NCI-H128 (cell line): Measurements from ENCODE around the gene KRT1.
"Not testable (repeated sequence)": the region's sequence is repeated elsewhere in the genome, so short reads cannot be mapped to it uniquely, and the experiment has no call there.

Experiments used
- DNase-seq: peaks from one replicate; lab custom pipeline; 2025; ENCODE audit not compliant: unreplicated experiment; lab: John Stamatoyannopoulos, UW

The KRT1 gene

DNA sequence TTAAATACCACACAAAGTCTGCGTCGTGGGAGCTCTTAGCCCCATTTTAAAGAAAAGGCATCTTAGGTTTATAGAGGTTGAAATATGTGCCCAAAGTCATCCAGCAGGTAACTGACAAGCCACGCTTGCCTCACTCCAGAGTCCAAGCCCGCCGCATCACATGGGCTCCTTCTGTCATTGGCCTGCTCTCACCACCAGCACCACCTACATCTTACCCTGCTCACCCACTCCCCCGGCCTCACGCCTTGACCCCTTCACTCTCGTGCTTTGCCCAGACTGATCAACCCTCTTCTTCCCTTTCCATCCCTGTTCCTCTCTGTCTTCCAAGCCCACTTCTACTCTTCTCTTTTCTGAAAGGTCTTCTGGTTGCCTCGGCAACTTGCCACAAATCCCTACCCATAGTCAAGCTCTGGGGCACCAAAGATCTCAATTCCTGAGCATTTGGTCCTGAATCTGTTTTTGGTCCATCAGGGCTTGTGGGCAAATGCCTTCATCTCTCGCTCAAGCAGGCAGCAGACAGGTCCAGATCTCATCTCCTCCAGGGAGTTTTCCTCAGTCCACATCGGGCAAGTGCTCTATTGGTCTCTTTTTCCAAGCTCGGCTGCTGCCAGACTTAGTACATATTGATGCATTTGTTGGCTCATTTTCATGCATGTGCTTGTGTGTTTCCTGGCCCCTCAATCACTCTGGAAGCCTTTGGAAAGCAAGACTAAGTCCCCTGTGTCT, 3.5 kb upstream of the KRT1 start:
- DNase-seq, result no peak

DNA sequence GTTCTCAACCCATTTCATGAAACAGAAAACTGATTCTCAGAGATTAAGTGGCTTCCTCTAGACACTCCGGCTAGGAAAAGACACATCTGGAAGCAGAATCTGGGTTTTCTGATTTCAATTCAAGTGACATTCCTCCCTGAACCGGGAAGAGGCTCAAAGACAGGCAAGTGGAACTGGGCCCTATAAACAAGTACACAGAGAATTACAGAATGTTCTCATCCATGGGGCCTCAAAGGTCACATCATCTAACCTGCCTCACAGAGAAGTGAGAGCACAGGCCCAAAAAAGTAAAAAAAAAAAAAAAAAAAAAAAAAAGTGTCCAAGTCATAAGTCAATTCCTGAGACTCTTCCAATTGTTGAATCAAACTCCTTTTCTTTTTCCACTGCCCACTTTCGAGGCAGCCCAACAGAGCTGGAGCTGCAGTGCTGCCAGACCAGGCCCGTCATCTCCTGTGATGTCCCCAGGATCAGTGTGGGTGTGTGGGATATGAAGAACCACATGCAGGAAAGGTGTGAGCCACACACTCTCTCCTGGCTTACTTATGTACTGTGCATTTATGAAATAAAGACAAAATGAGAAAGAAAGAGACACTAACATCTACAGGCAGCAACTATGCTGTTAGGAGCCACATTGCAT, 2.8 kb upstream of the KRT1 start:
- no peak for DNase-seq

DNA sequence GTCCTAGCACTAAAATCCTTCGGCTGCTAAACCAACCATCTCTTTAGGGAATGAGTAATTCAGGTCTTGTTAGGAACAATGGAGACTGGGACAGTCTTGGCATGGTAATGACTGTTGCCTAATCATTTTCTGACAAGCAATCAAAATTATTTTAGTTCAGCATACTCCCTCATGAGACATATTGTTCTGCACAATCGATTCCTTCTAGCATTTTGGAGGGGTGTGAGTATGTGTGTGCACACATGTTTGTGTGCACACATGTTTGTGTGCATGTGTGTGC, 2.1 kb upstream of the KRT1 start:
- no peak for DNase-seq

DNA sequence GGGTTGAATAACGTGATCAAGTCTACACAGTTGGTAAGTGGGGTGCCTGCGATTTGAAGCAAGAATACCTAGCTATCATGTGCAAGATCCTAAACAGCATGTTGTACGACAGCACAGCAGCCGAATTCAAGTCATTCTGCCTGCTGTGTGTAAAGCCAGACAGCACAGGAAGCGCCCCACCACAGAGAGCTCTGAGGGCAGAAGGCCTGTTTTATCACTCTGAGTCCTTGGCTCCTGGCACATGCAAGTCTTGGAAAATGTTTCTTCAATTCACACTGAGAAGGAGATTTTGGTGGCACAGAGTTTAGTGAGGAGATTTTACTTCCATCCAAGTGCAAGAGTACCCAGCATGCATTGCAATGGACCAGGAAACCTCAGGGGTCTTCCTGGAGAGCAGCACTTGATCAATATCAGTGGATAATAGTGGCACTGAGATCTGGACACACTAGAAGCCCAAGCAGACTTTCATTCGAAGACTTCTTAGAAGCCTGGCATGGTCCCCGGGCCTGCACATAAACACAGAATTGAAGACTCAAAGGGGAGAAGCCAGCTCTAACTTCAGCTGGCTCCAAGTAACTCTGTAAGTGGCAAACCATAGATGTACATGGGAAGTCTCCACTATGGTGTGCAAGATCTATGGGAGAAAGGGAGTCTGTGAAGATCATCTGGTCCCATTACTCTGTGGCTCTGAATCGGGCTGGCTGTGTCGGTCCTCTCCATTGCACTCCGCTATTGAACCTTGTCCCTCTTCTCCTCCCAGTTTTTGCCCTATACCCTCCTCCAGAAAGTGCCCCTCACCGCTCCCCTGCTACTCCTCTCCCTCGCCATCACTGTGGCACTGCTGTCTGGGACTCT, 1.5 kb upstream of the KRT1 start:
- DNase-seq, result no peak

DNA sequence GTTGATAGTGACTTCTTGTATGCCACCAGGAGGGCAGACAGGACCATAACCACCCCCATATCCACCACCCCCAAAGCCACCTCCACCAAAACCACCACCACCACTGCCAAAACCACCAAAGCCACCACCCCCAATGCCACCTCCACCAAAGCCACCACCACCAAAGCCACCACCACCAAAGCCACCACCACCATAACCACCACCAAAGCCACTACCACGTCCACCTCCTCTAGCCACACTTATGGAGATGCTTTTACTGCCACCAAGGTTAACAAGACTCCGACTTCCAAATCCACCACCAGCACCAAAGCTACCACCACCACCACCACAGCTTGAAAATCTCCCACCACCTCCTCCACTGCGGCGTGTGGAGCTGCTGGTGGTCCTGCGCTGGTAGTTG, 332 bp downstream of the KRT1 start:
- DNase-seq, result no peak

DNA sequence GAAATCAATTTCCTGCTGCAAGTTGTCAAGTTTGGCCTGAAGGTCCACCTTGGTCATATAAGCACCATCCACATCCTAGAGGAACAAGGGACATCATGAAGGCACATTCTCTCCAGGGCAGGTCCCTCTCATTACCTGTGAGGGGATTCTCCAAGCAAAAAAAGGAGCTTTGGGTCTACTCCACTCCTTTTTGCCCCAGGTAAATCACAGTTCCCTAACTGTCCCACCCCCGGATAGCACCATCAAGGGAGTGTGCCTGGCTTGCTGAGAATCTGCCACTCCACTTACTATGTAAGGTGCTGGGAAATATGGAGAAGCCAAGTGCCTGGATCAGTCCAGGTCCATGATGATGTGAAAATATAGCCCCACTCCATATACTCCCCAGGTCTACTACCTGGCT, 2.5 kb downstream of the KRT1 start:
- DNase-seq, result no peak

DNA sequence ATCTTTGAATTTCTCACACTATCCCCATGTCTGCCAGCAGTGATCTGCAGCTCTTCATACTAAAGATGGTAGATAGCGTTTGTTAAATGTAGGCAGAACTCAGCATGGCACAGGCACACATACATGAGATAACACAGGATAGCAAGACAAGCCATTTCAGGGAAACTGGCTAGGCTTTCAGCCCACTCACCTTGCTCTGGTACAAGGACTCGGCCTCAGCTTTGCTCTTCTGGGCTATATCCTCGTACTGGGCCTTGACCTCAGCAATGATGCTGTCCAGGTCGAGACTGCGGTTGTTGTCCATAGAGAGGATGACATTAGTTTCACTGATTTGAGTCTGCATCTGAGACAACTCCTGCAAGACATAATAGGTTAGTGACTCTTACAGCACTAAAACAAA, 3.1 kb downstream of the KRT1 start:
- no peak for DNase-seq

DNA sequence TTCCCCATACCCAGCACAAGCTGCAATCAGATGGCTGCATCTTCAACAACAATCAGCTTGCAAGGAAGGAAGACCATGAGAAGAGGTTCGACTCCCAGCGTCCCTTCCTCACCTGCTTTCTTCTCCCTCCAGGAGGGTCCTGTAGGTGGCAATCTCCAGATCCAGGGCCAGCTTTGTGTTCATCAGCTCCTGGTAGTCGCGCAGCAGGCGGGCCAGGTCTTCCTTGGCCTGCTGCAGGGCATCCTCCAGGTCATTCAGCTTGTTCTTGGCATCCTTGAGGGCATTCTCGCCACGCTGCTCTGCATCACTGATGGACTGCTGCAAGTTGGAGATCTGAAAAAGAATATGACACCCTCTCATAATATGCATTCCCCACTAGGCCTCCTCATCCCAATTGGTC, 4.0 kb downstream of the KRT1 start:
- DNase-seq, result no peak

DNA sequence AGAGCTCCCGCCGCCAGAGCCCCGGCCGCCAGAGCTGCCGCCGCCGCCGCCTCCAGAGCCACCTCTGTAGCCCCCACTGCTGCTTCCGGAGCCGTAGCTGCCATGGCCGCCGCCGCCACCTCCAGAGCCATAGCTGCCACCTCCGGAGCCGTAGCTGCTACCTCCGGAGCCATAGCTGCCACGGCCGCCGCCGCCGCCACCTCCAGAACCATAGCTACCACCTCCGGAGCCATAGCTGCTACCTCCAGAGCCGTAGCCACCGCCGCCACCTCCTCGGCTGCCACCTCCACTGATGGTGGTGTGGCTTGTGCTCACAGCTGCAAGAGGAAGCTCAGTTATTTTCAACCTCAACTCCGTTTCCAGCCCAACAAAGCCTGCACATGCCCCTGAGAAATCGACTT, 4.9 kb downstream of the KRT1 start:
- no peak for DNase-seq

DNA sequence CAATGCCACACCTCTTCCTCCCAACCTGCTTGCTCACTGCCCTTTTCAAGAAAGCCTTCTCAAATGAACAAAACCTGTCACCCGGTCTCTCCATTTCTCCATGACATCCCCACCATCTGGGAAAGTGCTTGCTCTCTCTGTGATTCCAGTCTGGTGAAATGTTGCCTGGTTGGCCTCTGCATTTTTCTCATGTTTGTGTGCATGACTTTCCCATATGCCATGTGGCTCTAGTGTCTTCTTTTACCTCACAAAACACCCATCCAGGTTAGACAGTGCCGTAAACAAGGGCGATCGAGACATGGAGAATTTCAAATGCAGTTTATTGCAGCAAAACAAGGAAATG, 5.8 kb downstream of the KRT1 start:
- no peak for DNase-seq

DNA sequence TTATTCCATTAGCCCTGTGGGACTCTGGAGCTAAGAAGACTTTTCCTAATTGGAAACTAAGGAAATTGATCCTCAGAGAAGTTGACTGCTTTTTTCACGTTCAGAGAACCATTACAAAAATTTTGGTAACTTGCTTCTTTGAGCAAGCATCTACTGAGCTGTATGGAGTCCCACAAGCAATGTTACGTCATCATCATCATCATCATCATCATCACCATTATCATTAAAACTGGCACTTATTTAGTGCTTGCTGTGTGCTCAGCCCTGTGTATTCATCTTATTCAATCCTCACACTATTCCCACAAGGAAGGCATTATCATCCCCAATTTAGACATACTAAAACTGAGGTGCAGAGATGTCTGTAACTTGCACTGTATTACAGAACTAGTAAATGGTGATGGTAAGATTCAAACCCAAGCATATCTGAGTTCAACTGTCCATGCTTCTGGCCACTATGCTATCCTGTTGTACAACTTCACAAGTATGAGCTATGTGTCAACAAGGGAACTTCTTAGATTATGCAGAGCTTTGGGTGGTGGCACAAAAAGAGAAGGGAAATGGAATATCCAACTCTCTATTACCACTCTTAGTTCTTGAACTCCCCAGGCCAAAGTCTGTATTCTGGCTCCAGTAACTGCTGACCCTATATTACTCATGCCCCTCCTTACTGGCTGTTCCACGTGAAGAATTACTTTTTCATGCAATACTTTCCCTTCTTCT, 6.3 kb downstream of the KRT1 start:
- DNase-seq, result no peak

DNA sequence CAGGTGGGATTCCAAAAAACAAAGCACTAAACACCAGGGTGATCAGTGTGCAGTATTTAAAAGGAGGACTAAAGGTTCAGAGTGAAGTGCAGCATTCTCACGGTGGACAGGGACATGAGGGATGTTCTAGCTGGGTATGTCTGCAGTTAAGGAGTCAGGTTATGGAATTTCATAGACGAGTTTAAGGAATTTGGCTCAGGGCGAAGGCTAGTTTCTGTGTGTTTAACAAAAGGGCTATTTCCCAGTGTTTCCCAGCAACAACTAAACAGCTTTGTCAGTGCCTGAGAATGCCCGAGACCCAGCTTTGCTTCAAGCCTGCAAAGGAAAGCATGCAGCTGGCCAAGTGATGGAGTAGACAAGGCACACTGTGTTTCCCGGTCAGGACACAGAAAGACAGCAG, 7.0 kb downstream of the KRT1 start:
- DNase-seq, result no peak

DNA sequence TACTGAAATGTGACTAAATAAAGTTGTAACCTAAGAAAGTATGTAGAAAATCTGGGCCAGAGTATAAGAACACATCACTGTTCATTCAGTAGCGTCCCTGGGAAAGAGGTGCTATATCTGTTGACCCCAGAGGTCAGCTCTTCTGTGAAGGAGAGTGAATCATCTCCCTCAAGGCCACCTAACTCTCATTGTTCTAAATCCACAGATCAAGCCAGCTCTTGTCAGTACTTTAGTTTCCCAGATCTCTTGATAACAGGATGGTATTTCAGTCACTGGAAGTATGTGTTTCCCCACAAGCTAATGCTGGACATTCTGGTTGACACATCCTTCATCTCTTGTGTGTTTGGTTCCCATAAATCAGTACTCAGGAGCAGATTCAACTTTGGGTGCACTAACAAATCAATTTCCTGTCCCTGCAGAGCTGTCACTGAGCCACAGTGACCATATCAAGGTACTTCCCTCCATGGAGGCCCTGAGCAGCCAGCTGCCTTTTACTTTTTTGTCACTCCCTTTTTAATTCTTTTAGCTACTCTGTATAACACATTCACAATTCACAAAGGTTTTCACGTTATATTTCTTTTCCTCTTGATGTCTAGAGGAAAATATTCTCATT, 7.8 kb downstream of the KRT1 start:
- DNase-seq, result no peak

DNA sequence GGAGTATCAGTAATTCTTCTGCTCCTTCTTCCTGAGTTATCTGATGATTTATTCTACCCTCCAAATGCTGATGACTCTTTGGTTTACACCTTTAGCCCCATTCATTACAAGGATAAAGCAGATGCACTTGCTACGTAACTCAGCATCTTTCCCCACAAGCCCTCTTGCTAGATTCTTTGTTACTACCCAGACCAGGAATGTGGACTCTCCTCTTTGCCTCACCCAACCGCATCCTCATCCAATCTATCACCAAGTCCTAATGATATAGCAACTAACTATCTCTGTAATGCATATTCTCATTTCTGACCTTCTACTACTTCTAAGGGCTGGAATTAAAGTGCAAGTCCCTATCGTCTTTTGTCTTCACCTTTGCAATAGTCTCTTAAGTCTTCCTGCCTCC, 9.2 kb downstream of the KRT1 start:
- no peak for DNase-seq

DNA sequence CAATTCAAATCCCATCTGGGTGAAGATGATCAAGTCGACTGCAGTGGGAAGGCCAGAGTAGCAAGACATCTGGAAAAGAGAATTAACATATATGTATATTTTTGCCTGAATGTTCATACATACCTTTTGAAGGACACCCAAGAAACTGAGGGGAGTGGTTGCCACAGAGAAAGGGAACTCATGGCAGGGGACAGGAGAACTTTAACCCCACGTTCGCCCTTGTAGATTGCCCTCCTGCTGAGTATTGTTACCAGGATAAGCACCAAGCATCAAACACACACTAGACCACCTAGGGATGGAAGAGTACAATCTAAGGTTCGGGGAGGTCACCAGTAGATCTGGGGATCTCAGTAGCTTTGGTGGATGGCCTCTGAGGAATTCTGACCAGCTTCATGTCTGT, 9.7 kb downstream of the KRT1 start:
- DNase-seq, result no peak

DNA sequence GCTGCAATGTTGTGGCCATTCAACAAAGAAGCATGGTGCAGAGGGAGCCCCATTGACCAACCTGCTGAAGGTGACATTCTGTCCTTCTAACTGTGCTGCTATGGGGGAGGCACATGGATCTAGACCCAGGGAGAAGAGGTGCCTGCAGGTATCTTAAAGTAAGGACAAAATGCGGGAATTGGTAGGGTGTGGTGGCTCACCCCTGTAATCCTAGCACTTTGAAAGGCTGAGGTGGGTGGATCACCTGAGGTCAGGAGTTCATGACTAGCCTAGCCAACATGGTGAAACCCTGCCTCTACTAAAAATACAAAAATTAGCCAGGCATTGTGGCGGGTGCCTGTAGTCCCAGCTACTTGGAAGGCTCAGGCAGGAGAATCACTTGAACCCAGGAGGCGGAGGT, 10.3 kb downstream of the KRT1 start:
- not testable (repeated sequence) for DNase-seq

DNA sequence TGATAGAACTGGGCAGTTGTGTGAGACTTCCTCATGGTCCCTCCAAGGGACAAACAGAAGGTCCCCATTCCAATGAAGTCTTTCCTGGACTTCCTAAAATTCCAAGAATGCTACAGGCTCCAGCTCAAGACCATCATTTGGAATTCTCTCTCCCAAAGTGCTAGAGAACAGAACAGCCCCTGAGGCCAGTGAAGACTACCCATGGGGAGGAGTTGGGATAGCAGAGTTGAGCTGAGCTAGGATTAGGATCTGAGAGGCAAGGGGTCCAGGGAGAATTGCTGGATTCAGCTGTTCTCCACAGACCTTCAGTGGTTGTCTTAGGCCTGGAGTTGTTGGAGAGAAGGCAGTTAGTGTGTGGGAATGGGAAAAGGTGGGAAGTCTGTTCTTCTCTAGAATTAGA, 10.8 kb downstream of the KRT1 start:
- no peak for DNase-seq

DNA sequence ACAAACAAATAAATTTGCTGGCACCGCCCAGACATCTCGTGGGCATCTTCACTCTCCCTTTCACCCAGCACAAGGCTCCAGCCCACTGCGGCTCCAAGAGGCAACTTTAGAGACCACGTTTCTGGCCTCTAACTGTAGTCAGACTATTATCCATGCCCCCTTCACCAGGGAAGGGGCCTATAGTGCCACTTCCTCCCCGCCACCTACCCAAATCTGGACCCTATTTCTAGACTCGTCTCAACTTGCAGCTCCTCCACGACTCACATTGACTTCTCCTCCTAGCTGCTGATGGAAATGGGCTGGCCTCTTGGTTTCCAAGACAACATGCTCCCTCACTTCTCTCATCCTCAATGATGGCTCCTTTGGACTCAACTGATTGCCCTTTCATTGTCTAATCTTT, 12.3 kb downstream of the KRT1 start:
- no peak for DNase-seq

DNA sequence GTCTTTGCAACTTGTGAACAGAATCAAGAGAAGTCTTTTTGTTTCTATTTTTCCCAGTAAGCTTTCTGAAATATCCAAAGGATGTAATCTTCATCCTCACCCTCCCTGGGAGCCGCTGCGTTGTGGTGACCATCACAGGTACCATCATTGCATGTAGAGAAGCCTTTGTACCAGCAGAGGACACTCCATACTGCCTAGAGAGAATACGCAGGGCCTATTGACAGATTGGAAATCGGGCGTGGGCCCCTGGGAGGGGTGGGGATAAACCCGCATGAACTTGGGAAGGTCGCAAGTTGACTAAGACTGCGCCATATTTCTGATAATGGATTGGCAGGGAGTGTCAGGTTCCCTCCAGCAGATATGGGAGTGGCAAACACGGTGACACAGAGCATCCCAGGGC, 12.7 kb downstream of the KRT1 start:
- no peak for DNase-seq

DNA sequence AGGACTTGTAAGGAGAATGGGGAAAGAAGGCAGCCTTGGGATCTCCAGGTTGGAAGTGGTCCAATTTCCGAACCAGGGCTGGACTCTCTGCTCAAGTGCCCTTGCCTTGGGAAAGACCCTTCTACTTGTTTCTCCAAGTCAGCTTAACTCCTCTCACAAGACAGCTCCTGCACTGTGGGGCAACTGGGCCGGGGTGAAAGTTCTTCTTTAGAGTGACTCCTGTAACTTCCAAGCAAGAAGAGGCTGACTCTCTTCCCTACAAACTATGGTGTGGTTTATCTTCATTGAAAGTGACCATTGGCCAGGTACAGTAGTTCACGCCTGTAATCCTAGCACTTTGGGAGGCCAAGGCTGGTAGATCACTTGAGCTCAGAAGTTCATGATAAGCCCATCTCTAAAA, 13.7 kb downstream of the KRT1 start:
- no peak for DNase-seq

DNA sequence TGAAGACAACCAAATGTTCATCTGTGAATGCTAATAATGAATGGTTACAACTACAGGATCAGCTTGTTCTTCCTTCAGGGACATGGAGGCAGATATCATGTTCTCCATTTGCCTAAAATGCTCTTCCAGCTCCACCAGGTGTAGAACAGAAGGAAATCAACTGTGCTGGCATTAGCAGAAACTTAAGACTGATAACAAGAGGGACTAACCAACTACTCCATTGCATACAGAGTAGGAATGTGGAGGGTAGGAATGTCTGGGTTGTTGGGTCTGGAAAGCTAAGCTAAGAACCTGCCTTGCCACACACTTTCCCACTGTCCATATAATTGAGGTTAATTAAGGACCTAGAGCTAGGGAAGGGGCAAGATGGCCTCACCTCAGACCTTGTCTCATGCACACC, 16.8 kb downstream of the KRT1 start:
- DNase-seq, result no peak

DNA sequence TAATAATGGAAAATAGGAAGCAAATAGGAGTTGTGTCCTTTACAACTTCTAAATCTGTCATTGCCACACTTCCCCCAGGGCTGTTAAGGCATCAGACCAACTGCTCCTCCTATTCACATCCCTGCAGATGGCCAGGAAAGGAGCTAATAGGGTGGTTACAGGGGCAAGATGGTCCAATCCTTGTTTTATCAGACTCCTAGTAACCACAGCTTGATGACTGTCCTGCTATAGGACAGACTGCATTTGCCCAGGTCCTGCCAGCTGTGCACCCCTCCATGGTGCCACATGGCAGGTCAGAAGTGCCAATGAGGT, 17.3 kb downstream of the KRT1 start:
- no peak for DNase-seq
